NCI-H748 (cell line): ENCODE measurements around the gene PDE4B.

Experiments used
- DNase-seq: peaks from one replicate; lab custom pipeline; 2025; ENCODE audit not compliant: unreplicated experiment; lab: John Stamatoyannopoulos, UW

PDE4B gene

GRCh38 chr1:65880611-65881010 is 87.9 kb downstream of the PDE4B start:
- no peak for DNase-seq

- no peak for DNase-seq
These were observed 88.4 kb downstream of the PDE4B start for GRCh38 chr1:65881067-65881594.

- DNase-seq, result no peak
These were observed 89.4 kb downstream of the PDE4B start for GRCh38 chr1:65882076-65882475.

DNA sequence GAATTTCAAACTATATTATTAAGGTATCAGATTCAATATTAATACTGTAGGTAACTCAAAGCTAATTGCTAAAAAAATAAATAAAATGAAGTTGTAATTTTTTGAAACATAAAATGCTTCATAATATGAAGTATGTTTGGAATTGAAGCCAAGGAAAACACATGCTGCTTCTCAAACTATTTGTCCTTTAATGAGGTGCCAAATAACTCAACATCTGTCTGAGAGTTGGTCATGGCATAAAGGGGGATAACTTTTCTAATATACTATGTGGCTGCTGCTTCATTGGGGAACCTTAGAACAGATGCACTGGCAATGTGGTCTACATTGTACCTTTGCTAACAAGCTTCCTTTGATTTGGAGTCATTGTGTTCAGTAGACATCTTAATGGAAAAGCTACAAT is 96.7 kb downstream of the PDE4B start:
- DNase-seq, result no peak

DNA sequence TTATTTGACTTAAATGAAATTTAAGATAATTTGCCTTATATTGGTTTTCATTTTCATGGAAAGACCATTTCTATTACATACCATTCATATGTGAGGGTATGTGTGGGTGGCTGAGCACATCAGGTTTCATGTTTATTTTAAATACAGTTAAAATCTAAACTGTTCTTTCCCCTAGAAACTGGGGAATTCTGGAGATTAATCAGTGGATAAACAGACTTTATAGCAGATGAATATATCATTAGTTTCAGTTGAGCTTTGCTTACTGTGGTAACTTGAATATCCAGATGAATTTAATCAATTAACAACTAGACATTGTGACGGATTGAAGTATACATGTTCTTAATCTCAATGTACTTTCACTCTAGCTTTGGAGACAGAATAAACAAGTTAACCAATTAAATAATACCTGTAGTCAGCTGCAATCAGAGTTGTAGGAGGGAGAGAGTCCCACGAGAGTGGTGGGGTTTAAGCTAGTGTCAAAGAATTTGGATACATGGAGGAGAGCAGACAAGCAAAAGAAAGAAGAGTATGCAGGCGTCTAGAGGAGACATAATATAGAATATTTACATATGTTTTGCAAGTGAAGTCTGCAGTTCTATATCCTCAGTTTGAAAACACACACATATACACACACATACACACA is 97.6 kb downstream of the PDE4B start:
- no peak for DNase-seq

DNA sequence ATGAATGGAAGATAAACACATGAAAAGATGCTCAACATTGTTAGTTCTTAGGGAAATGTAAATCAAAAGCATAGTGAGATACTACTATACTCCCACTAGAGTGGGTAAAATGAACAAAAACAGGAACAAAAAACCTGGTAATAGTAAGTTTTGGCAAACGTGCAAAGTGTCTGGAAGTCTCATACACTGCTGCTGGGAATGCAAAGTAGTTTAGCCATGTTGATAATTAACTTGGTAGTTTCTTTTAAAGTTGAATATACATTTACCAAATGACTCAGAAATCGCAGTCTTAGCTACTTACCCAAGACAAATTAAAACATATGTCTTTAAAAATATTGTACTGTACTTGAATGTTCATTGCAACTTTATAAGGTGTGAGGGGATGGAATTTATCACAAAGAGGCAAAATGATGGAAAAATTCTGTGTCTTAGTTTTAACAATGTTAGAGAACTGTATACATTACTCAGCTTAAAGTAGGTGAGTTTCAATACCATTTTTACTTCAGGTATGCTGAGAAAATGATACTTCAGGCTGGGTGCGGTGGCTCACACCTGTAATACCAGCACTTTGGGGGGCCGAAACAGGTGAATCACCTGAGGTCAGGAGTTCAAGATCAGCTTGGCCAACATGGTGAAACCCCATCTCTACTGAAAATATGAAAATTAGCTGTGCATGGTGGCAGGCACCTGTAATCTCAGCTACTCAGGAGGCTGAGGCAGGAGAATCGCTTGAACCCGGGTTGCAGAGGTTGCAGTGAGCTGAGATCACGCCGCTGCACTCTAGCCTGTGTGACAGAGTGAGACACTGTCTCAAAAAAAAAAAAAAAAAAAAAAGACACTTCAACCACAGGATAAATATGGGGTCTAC is 102.3 kb downstream of the PDE4B start:
- DNase-seq, result no peak

- no peak for DNase-seq
These were observed 104.0 kb downstream of the PDE4B start for GRCh38 chr1:65896721-65897120.

GRCh38 chr1:65897485-65897884 is 104.8 kb downstream of the PDE4B start:
- no peak for DNase-seq

- no peak for DNase-seq
These were observed 112.0 kb downstream of the PDE4B start for GRCh38 chr1:65904681-65905083.

GRCh38 chr1:65910432-65910831 is 117.7 kb downstream of the PDE4B start:
- no peak for DNase-seq

DNA sequence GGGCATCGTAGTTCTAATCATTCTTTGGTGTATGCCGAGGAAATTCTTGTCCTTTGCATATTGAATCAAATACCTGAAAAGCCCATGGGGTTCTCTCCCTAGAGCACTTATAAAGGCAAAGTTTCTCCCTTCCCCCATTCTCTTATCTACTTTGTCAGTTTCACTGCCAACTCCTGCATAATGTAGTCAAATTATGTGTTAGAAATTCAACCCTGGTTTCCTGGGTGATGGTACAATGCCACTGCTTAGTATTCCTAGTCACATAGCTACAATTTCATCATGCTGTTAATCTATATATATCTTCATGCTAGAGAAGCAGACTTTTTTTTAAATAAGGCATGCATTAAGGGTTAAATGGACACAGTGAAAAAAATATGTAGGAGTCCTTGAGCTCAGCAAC is 119.0 kb downstream of the PDE4B start:
- DNase-seq, result no peak

DNA sequence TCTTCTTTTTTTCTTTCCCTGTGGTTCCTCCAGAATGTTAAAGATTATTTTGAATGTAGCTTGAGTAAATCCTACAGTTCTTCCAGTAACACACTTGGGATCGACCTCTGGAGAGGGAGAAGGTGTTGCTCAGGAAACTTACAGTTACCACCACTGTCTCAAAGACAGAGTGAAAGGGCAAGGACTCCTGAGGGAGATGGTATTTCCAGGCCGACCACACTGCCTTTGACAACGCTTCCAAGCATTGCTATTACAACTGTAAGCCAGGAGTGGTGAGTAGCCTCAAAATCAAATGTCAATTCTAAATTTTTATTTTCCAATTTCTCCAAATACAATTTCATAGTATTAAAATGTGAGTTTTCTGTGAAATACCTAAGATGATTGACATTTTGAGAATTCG is 125.9 kb downstream of the PDE4B start:
- no peak for DNase-seq

- DNase-seq, result no peak
These were observed 128.8 kb downstream of the PDE4B start for GRCh38 chr1:65921446-65921845.

DNA sequence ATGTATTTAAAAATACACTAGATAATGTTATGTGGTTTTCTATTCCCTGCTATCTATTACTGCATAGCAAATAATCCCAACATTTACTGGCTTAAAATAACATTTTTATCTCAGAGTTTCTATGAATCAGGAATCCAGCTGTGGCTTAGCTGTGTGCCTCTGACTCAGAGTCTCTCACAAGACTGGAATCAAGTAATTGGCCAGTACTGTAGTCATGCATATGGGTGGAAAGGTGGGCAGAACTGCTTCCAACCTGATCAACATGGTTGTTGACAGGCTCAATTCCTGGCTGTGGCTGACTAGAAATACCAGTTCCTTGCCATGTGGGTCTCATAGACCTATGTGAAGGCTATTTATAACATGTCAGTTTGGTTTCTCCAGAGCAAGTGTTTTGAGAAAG is 131.8 kb downstream of the PDE4B start:
- DNase-seq, result no peak

GRCh38 chr1:65938506-65938905 is 145.8 kb downstream of the PDE4B start:
- no peak for DNase-seq

DNA sequence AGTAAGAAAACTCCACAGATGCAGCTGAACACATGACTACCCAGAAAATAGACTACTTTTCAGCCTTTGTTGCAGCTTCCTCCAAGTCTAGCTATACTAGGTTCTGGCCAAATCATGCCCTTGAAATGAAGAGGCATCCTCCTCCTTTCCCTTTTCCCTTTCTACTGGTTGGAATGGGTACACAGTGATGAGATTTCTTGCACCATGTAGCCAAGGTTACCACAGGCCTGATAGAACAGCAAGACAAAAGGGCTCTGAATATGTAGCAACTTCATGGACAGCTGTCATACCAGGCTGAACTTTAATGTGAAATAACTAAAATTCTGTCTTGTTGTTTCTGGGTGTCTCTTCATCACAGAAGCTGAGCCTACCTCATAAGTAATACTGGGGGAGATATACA is 146.5 kb downstream of the PDE4B start:
- no peak for DNase-seq

DNA sequence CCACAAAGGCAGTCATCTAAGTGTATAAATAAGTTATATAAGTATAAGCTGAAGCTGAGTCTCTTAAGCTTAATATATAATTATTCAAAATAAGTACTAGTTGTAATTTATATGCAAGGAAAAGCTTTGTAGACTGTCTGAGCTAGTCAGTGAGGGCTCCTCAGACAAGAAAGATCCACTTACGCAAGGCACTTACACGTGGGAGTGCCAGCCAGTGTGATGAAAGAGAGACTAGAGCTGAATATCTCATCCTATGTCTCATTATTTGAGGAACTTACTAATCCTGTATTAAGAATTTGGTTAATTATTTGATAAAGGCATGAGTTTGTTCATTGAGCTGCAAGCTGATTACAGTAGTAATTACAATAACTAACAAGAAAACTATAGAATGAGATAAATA is 146.9 kb downstream of the PDE4B start:
- no peak for DNase-seq

DNA sequence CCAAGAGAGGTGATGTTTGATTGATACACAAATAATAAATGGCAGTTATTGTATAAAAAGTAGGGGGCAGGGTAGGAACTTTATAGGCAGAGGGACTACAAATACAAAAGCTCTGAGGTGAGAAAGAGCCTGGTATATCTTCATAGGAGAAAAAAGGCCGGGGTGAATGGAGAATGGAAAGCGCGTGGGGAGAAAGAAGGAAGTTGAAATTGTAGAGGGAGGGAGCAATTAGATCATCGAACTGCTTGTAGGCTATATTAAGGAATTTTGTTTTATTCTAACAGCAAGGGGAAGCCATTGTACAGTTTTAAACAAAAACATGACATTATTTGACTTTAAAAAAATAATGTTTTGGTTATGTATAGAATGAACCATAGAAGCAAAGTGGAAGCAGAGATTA is 147.4 kb downstream of the PDE4B start:
- DNase-seq, result no peak

DNA sequence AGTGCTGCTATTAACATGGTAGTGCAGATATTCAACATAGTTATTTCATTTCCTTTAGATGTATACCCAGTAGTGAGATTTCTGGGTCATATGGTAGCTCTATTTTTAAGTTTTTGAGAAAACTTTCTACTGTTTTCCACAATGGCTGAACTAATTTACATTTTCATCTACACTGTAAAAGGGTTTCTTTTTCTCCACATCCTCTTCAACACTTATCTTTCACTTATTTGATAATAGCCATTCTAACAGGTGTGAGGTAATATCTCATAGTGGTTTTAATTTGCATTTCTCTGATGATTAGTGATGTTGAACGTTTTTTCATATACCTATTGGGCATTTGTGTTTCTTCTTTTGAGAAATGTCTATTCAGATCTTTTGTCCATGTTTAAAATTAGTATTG is 149.8 kb downstream of the PDE4B start:
- no peak for DNase-seq

DNA sequence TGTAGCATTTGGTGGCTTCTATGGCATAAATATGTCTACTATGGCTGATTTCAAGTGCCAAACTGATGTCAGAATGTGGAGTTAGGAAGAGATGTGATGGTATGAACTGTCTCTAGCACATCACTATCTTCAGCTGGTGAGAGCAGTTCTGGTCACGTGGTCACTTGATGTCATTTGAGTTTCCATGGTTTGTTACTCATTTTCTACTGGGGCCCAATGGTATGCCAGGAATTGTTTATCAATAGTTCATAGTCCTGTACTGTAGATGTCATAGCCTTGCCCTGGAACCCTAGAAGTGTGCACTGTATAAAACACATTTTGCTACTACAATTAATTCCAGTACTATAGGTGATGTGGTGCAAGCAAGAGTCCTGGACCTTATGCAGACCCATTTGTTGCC is 153.7 kb downstream of the PDE4B start:
- DNase-seq, result no peak

- DNase-seq, result no peak
These were observed 154.3 kb downstream of the PDE4B start for GRCh38 chr1:65946960-65947359.

- no peak for DNase-seq
These were observed 156.0 kb downstream of the PDE4B start for GRCh38 chr1:65948609-65949229.
